ENCODE data around the gene PKMYT1. TPM values are rescaled to one million over a fixed set of nuclear protein-coding genes. Genes with fewer than 3 reads are reported as not detected.

The PKMYT1 gene
- total and polyA plus RNA-seq, 9 of the 15 experiments (the other 6 are each of a cell fraction or from before 2014, with no cell fraction given) = 8.7 to 201 (median 37.8) TPM

GRCh38 chr16:2966043-2966807 lies 14.0 kb downstream of the PKMYT1 start:
- BruUV-seq (replicated peaks) = no TSS peak
- FAIRE-seq = no peak

More at GRCh38 chr16:2966043-2966807, 14.0 kb downstream of the PKMYT1 start:
- no peaks in the 10 kb centered on the region for H3K27me3 ChIP-seq (ENCODE audit: control insufficient read depth in 2 of 2, insufficient read depth in 2 of 2, low read length in 2 of 2)
- no peaks in the 10 kb centered on the region for H3K9me3 ChIP-seq (replicated peaks; ENCODE audit: control insufficient read depth, insufficient read depth, low read depth, low read length)
- WGBS (ENCODE audit: insufficient coverage, low coverage, missing lambda C conversion rate) = 93% methylated on average over 25 of the region's 39 CpGs
- H3K9me1 ChIP-seq (ENCODE audit: control insufficient read depth, insufficient read depth, low read length) = peaks cover 3% of the 10 kb centered on the region
- DNase-seq (ENCODE audit: extremely low read depth in 1 of 4, low spot score in 3 of 4) = no peak
- H4K20me1 ChIP-seq (replicated peaks; ENCODE audit: control insufficient read depth, insufficient read depth, low read length) = peaks cover 11% of the 10 kb centered on the region
- intact Hi-C loops (cut with micrococcal nuclease) = loop anchor here (10.0 kb wide), 1 partner anchor 59 kb away; the partner anchor contains the start of genes HCFC1R1, THOC6 and TNFRSF12A
- CTCF ChIA-PET (ENCODE audit: low intra/inter-chr PET ratio) = no interaction called here
- peak overlapping the region in 1 of 2 experiments; percentile 77; a peak in 2 of 4 replicates for H3K9ac ChIP-seq (ENCODE audit: insufficient read depth in 1 of 2, low read depth in 2 of 2, low read length in 2 of 2)
- POLR2A ChIA-PET = interaction anchor here (1.6 kb wide), 1 partner anchor 9 kb away, joined by 8 read pairs; no protein-coding TSS in a partner anchor
- peaks cover 8% of the 10 kb centered on the region; the same call in 1 of the 3 replicates for H3K36me3 ChIP-seq (ENCODE audit: control insufficient read depth, insufficient read depth, low read length)
- in situ Hi-C loops (cut with MboI) = no loop called here
- H3K4me1 ChIP-seq (replicated peaks in 1 of 2; ENCODE audit: control insufficient read depth in 2 of 2, insufficient read depth in 2 of 2, low read length in 2 of 2) = peaks cover 17 to 97% of the 10 kb centered on the region in 2 experiments
- H3K79me2 ChIP-seq (ENCODE audit: control insufficient read depth, insufficient read depth, low read length) = peaks cover 19% of the 10 kb centered on the region
- H3K4me3 ChIP-seq = no peak overlapping the region
- no peak for ATAC-seq
- H3K4me2 ChIP-seq (ENCODE audit: insufficient read depth, low read length) = no peak overlapping the region
- TF ChIP-seq ZHX1 (conservative IDR thresholded peaks at IDR 0.05; ENCODE audit: low read length) (no peak), TEAD2 (tag; IDR thresholded peaks at IDR 0.05) (no peak), FOXA3 (CRISPR knock-in tag; conservative IDR thresholded peaks at IDR 0.05 in 1 of 2, IDR thresholded peaks at IDR 0.05 in 1 of 2) (0 out of 4 replicates have a peak, but pooled peaks of 1 of the 2 experiments have one; percentile 27), ZC3H11A (IDR thresholded peaks at IDR 0.05; ENCODE audit: low read depth, low read length) (no peak), FOSL1 (tag; conservative IDR thresholded peaks at IDR 0.05) (no peak), MTA1 (IDR thresholded peaks at IDR 0.05; ENCODE audit: borderline replicate concordance) (no peak)
- no peak overlapping the region for H2AFZ ChIP-seq (ENCODE audit: low read depth, low read length)
- H3K27ac ChIP-seq (ENCODE audit: extremely low read depth, low read depth, low read length) = no peak overlapping the region
